H9 (cell line): ENCODE measurements around the gene PAH. TPM values are rescaled to one million over a fixed set of nuclear protein-coding genes. Genes with fewer than 3 reads are reported as not detected.

Experiments
- DNase-seq: peaks from one replicate; pipeline ENCODE4 v3.0.0-alpha.2; 2017
- H2AFZ ChIP-seq: one replicate; pipeline ENCODE4 v1.6.1; 2013; ENCODE audit warnings: mild to moderate bottlenecking, low read length, control low read depth, moderate library complexity
- H2AK5ac ChIP-seq: 2 replicates; pipeline ENCODE4 v1.6.1; 2013; ENCODE audit warnings: low read length, control low read depth, mixed read lengths; ENCODE audit not compliant: insufficient read length
- H2BK120ac ChIP-seq: one replicate; pipeline ENCODE4 v1.6.1; 2013; ENCODE audit warnings: low read depth, mild to moderate bottlenecking, low read length, control low read depth, inconsistent platforms; ENCODE audit not compliant: poor library complexity, severe bottlenecking
- H2BK12ac ChIP-seq: 2 replicates; pipeline ENCODE4 v1.6.1; 2013; ENCODE audit warnings: low read length, control low read depth, mixed read lengths, low read depth; ENCODE audit not compliant: insufficient read length
- H2BK15ac ChIP-seq: 2 replicates; pipeline ENCODE4 v1.6.1; 2013; ENCODE audit warnings: low read depth, low read length, control low read depth
- H2BK20ac ChIP-seq: one replicate; pipeline ENCODE4 v1.6.1; 2013; ENCODE audit warnings: low read depth, mild to moderate bottlenecking, low read length, control low read depth, inconsistent platforms; ENCODE audit not compliant: poor library complexity, severe bottlenecking
- H2BK5ac ChIP-seq: 2 replicates; pipeline ENCODE4 v1.6.1; 2013; ENCODE audit warnings: low read length, control low read depth, mixed read lengths; ENCODE audit not compliant: insufficient read length
- H3K14ac ChIP-seq: 2 replicates; pipeline ENCODE4 v1.6.1; 2013; ENCODE audit warnings: low read length, control low read depth; ENCODE audit not compliant: insufficient read depth
- H3K18ac ChIP-seq: 2 replicates; pipeline ENCODE4 v1.6.1; 2013; ENCODE audit warnings: low read depth, mild to moderate bottlenecking, mixed read lengths, low read length, control low read depth; ENCODE audit not compliant: insufficient read length
- H3K23ac ChIP-seq: 2 replicates; pipeline ENCODE4 v1.6.1; 2013; ENCODE audit warnings: low read length, control low read depth, mixed read lengths, low read depth; ENCODE audit not compliant: insufficient read length
- H3K23me2 ChIP-seq: 2 replicates; pipeline ENCODE4 v1.6.1; 2013; ENCODE audit warnings: low read depth, mild to moderate bottlenecking, mixed read lengths, low read length, control low read depth; ENCODE audit not compliant: insufficient read length, poor library complexity, severe bottlenecking
- H3K27ac ChIP-seq: 2 replicates; pipeline ENCODE4 v1.5.1; 2013; ENCODE audit warnings: low read length, control low read depth, mixed read lengths, low read depth; ENCODE audit not compliant: insufficient read length
- H3K27me3 ChIP-seq: 2 replicates; pipeline ENCODE4 v1.6.1; 2013; ENCODE audit warnings: low read length, control low read depth, inconsistent platforms; ENCODE audit not compliant: insufficient read depth
- H3K4ac ChIP-seq: 2 replicates; pipeline ENCODE4 v1.6.1; 2013; ENCODE audit warnings: low read depth, mild to moderate bottlenecking, control low read depth, inconsistent platforms, low read length, moderate library complexity
- H3K4me1 ChIP-seq: 2 replicates; pipeline ENCODE4 v1.6.1; 2013; ENCODE audit warnings: low read length, control low read depth, inconsistent platforms; ENCODE audit not compliant: insufficient read depth
- H3K4me2 ChIP-seq: 2 replicates; pipeline ENCODE4 v1.6.1; 2013; ENCODE audit warnings: low read length, control low read depth, mixed read lengths; ENCODE audit not compliant: insufficient read length, insufficient read depth
- H3K56ac ChIP-seq: 2 replicates; pipeline ENCODE4 v1.6.1; 2013; ENCODE audit warnings: low read depth, mild to moderate bottlenecking, mixed read lengths, low read length, control low read depth; ENCODE audit not compliant: insufficient read length
- H3K79me1 ChIP-seq: 2 replicates; pipeline ENCODE4 v1.6.1; 2013; ENCODE audit warnings: low read depth, mild to moderate bottlenecking, moderate library complexity, low read length, control low read depth, inconsistent platforms; ENCODE audit not compliant: insufficient read depth, poor library complexity, severe bottlenecking
- H3K79me2 ChIP-seq: 2 replicates; pipeline ENCODE4 v1.6.1; 2013; ENCODE audit warnings: low read length, control low read depth, inconsistent platforms; ENCODE audit not compliant: insufficient read depth
- H3K9ac ChIP-seq: 2 replicates; pipeline ENCODE4 v1.6.1; 2013; ENCODE audit warnings: low read length, control low read depth, mixed read lengths; ENCODE audit not compliant: insufficient read length; ENCODE audit errors: extremely low read depth
- H3K9me3 ChIP-seq: one replicate; pipeline ENCODE4 v1.6.1; 2013; ENCODE audit warnings: low read depth, low read length, inconsistent platforms; ENCODE audit not compliant: control insufficient read depth
- H3T11ph ChIP-seq: one replicate; pipeline ENCODE4 v1.6.1; 2013; ENCODE audit warnings: mild to moderate bottlenecking, low read length, control low read depth, inconsistent platforms
- H4K20me1 ChIP-seq: one replicate; pipeline ENCODE4 v1.6.1; 2013; ENCODE audit not compliant: control insufficient read depth, insufficient read length, insufficient read depth
- H4K5ac ChIP-seq: 2 replicates; pipeline ENCODE4 v1.6.1; 2013; ENCODE audit warnings: low read depth, mild to moderate bottlenecking, mixed read lengths, low read length, control low read depth; ENCODE audit not compliant: insufficient read length
- H4K8ac ChIP-seq: replicated peaks from 2 replicates; pipeline ENCODE4 v1.6.1; 2013; ENCODE audit warnings: low read length, control low read depth, mixed read lengths, low read depth; ENCODE audit not compliant: insufficient read length
- H4K91ac ChIP-seq: 2 replicates; pipeline ENCODE4 v1.6.1; 2013; ENCODE audit warnings: low read depth, mild to moderate bottlenecking, moderate library complexity, mixed read lengths, low read length, control low read depth; ENCODE audit not compliant: insufficient read length
- H3K27ac Mint-ChIP-seq, 3 experiments: 2 replicates in 2 of 3; 3 replicates in 1 of 3; pipeline ENCODE4 v1.8.0; 2020 to 2021; ENCODE audit warnings: mixed read lengths in 3 of 3, mild to moderate bottlenecking in 1 of 3, moderate library complexity in 1 of 3
- H3K27me3 Mint-ChIP-seq: 2 replicates; pipeline ENCODE4 v1.8.0; 2021; ENCODE audit warnings: low read depth, mild to moderate bottlenecking, moderate library complexity, mixed read lengths
- H3K36me3 Mint-ChIP-seq, 3 experiments: 2 replicates in 2 of 3; 3 replicates in 1 of 3; pipeline ENCODE4 v1.8.0; 2020 to 2021; ENCODE audit warnings: low read depth in 3 of 3, mixed read lengths in 3 of 3; ENCODE audit not compliant: insufficient read depth in 1 of 3
- H3K4me1 Mint-ChIP-seq, 2 experiments: 2 replicates each; pipeline ENCODE4 v1.8.0; 2020; ENCODE audit warnings: mixed read lengths in 2 of 2
- H3K4me3 Mint-ChIP-seq, 2 experiments: 2 replicates in 1 of 2; 3 replicates in 1 of 2; pipeline ENCODE4 v1.8.0; 2020 to 2021; ENCODE audit warnings: mild to moderate bottlenecking in 2 of 2, mixed read lengths in 2 of 2, moderate library complexity in 1 of 2
- H3K9me3 Mint-ChIP-seq, 2 experiments: 2 replicates in 1 of 2; 3 replicates in 1 of 2; pipeline ENCODE4 v1.8.0; 2020; ENCODE audit warnings: mild to moderate bottlenecking in 2 of 2, mixed read lengths in 2 of 2, moderate library complexity in 1 of 2
- CTCF ChIP-seq: fragments of 200-600 bp; sonication (generic); conservative IDR thresholded peaks from 3 replicates; pipeline ENCODE4 v1.8.0; 2021; ENCODE audit warnings: antibody characterized with exemption, mild to moderate bottlenecking
- WGBS: extraction: QIAGEN DNeasy Blood & Tissue Kit; methylation state at CpG from one replicate; pipeline ENCODE4 v1.1.7; 2013; ENCODE audit warnings: missing lambda C conversion rate, low lambda C conversion rate, mixed read lengths; ENCODE audit not compliant: insufficient read length; ENCODE audit errors: extremely low coverage; 5-methylcytosine and 5-hydroxymethylcytosine counted together
- total RNA-seq: library from RNA; stranded (reverse); gene quantifications from 2 replicates; pipeline ENCODE4 v1.2.1, GENCODE V29; 2021

Gene PAH
- total RNA-seq, 1 experiment from 2014 or later, result 6.1 TPM

- H3K27me3 Mint-ChIP-seq, result peaks cover 1% of the 10 kb centered on the region
- Histone ChIP-seq H2BK15ac (no peak overlapping the region), H4K20me1 (no peaks in the 10 kb centered on the region), H3K27ac (no peak overlapping the region), H3K18ac (no peak overlapping the region), H2BK12ac (no peak overlapping the region), H3K23ac (no peak overlapping the region), H3T11ph (no peak overlapping the region), H3K4ac (no peak overlapping the region), H4K5ac (no peak overlapping the region), H3K79me2 (no peaks in the 10 kb centered on the region), H2BK120ac (no peak overlapping the region), H3K4me1 (no peaks in the 10 kb centered on the region), H4K8ac (no peak overlapping the region), H3K14ac (no peak overlapping the region), H3K4me2 (no peak overlapping the region), H3K56ac (no peak overlapping the region), H3K9me3 (no peaks in the 10 kb centered on the region), H4K91ac (no peak overlapping the region), H2BK20ac (no peak overlapping the region), H3K27me3 (no peaks in the 10 kb centered on the region), H3K23me2 (no peaks in the 10 kb centered on the region), H2AFZ (no peak overlapping the region), H3K9ac (no peak overlapping the region), H2BK5ac (no peak overlapping the region), H2AK5ac (no peak overlapping the region), H3K79me1 (no peaks in the 10 kb centered on the region)
- no peak overlapping the region for H3K4me3 Mint-ChIP-seq
- H3K9me3 Mint-ChIP-seq, result no peaks in the 10 kb centered on the region; a peak in 1 of 5 replicates
- TF ChIP-seq CTCF, result peak; percentile 65
- H3K4me1 Mint-ChIP-seq, result peaks cover 2 to 11% of the 10 kb centered on the region in 2 experiments; a peak in 3 of 4 replicates
- no peak overlapping the region for H3K27ac Mint-ChIP-seq
- peak; percentile 64 for DNase-seq
- no CpG with 5 or more reads among the region's 6 CpGs for WGBS
- H3K36me3 Mint-ChIP-seq, result no peaks in the 10 kb centered on the region
Measured at GRCh38 chr12:102876883-102877282, 40.2 kb downstream of the PAH start.
